Thymus (tissue), 11 donors: ENCODE measurements around the gene KRT75. TPM values are rescaled to one million over a fixed set of nuclear protein-coding genes. Genes with fewer than 3 reads are reported as not detected.

Source experiments
- DNase-seq, 9 donors: peaks; one replicate each; pipeline ENCODE4 v3.0.0-alpha.2; 2013; ENCODE audit warnings: low spot score in 9 of 9, low read depth in 6 of 9, missing footprints in 1 of 9
- H3K27ac ChIP-seq, 2 donors: one replicate each; pipeline ENCODE4 v1.5.1; 2013; ENCODE audit warnings: control low read depth in 1 of 2, low read depth in 1 of 2, low read length in 1 of 2, mild to moderate bottlenecking in 1 of 2, moderate library complexity in 1 of 2
- H3K27me3 ChIP-seq, 2 donors: one replicate each; pipeline ENCODE4 v1.5.1; 2013; ENCODE audit warnings: low read length in 1 of 2; ENCODE audit not compliant: control insufficient read depth in 2 of 2, insufficient read depth in 1 of 2
- H3K36me3 ChIP-seq, 2 donors: one replicate each; pipeline ENCODE4 v1.5.1; 2013; ENCODE audit warnings: low read length in 1 of 2, mild to moderate bottlenecking in 1 of 2, moderate library complexity in 1 of 2; ENCODE audit not compliant: control insufficient read depth in 2 of 2, insufficient read depth in 2 of 2
- H3K4me1 ChIP-seq, 2 donors: one replicate each; pipeline ENCODE4 v1.5.1; 2013; ENCODE audit warnings: low read length in 2 of 2; ENCODE audit not compliant: control insufficient read depth in 2 of 2, insufficient read depth in 2 of 2
- H3K4me3 ChIP-seq, 2 donors: one replicate each; pipeline ENCODE4 v1.5.1; 2013; ENCODE audit warnings: low read length in 2 of 2, control low read depth in 1 of 2, mild to moderate bottlenecking in 1 of 2
- H3K9me3 ChIP-seq, 2 donors: one replicate each; pipeline ENCODE4 v1.5.1; 2013; ENCODE audit warnings: low read length in 1 of 2, mild to moderate bottlenecking in 1 of 2; ENCODE audit not compliant: control insufficient read depth in 2 of 2, insufficient read depth in 1 of 2
- WGBS: extraction: QIAGEN DNeasy Blood & Tissue Kit; methylation state at CpG from one replicate; pipeline ENCODE4 v1.1.7; 2013; 5-methylcytosine and 5-hydroxymethylcytosine counted together
- polyA plus RNA-seq: library from polyadenylated mRNA; stranded (reverse); fragments of 200-250 nt; gene quantifications from one replicate; pipeline ENCODE4 v1.2.3, GENCODE V29; 2013
- total RNA-seq: library from RNA; stranded (reverse); fragments of 120-200 nt; gene quantifications from one replicate; pipeline ENCODE4 v1.2.4, GENCODE V29; 2013
- donor health status: healthy.

The KRT75 gene
- total and polyA plus RNA-seq, 2 donors, result 0.14 to 6.8 TPM

DNA sequence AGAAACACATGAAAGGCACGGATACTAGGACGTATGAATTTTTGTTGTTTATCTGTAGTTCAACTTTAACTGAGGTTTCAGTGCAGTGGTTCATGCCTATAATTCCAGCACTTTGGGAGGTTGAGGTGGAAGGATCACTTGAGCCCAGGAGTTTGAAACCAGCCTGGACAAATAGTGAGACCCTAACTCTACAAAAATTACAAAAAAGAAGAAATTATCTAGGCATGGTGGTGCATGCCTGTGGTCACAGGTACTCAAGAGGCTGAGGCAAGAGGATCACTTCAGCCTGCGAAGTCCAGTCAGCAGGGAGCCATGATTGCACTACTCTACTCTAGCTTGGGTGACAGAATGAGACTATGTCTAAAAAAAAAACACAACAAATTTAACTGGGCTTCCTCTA is 9.8 kb upstream of the KRT75 start:
- no peak overlapping the region for H3K27ac ChIP-seq
- 96% methylated on average over 3 of the region's 3 CpGs for WGBS
- H3K9me3 ChIP-seq, result no peaks in the 10 kb centered on the region
- H3K36me3 ChIP-seq, result no peaks in the 10 kb centered on the region
- DNase-seq, result no peak
- H3K4me1 ChIP-seq, result no peaks in the 10 kb centered on the region
- H3K27me3 ChIP-seq, result peaks cover 0 to 4% of the 10 kb centered on the region in 2 donors
- H3K4me3 ChIP-seq, result no peak overlapping the region

DNA sequence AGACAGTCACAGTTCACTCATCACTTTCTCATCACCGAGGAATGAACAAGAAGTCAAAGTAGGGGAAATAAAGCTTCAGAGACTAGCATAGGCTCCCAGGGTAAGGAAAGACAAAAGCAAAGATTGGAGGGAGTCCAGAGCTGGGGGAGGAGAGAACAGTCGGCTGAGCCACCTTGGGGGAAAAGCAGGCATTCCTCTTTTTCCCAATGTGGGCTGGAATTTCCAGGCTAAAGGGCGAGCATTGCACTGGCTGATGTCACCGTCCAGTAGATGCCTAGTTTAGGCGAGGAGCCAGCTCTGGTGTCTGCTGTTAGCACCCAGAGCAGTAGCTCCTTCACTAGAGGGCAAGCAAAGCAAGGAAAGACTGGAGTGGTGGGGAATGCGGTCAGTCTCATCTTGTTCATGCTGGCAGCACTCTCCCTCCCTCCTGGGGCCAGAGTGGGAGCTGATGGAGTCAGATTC is 8.5 kb upstream of the KRT75 start:
- Histone ChIP-seq H3K9me3 (no peaks in the 10 kb centered on the region), H3K27ac (no peak overlapping the region), H3K4me1 (no peaks in the 10 kb centered on the region), H3K27me3 (peaks cover 0 to 5% of the 10 kb centered on the region in 2 donors), H3K36me3 (no peaks in the 10 kb centered on the region), H3K4me3 (no peak overlapping the region)
- DNase-seq, result no peak
- 51% methylated on average over 6 of the region's 6 CpGs for WGBS

DNA sequence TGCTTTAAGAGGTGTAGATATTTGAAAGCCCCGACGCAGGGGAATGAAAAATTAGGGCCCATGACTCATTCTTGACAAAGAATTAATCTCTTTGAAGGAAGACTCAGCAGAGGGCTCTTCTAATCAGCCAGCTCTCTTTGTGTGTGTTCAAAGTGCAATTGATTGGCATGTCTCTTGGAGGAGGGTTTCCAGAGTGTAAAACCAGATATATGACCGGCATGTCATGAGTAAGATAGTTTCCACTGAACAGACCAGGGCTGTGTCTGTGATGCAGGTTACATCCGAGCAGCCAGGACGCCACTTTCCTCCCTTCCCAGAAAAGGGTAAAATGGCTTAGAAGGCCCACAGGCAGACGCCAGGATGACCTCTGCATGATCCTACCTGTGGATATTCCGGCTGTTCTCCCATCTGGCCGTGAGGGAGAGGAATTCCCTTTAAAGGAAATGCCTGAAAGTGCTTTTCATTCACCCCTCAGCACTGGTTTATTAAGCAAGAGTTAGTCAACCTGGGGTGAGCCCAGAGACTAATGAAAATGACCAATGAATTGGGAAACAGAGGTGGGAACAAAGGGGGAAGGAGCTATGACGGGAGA is 7.2 kb upstream of the KRT75 start:
- WGBS, result 78% methylated on average over 9 of the region's 9 CpGs
- Histone ChIP-seq H3K9me3 (no peaks in the 10 kb centered on the region), H3K36me3 (no peaks in the 10 kb centered on the region), H3K27me3 (peaks cover 0 to 6% of the 10 kb centered on the region in 2 donors), H3K4me3 (no peak overlapping the region), H3K4me1 (no peaks in the 10 kb centered on the region), H3K27ac (no peak overlapping the region)
- no peak for DNase-seq

- Histone ChIP-seq H3K36me3 (no peaks in the 10 kb centered on the region), H3K4me1 (no peaks in the 10 kb centered on the region), H3K27me3 (peaks cover 0 to 6% of the 10 kb centered on the region in 2 donors), H3K4me3 (no peak overlapping the region), H3K9me3 (no peaks in the 10 kb centered on the region), H3K27ac (no peak overlapping the region)
- DNase-seq, result no peak
- 94% methylated on average over 5 of the region's 5 CpGs for WGBS
Measured at GRCh38 chr12:52440821-52441319, 6.7 kb upstream of the KRT75 start.

- Histone ChIP-seq H3K36me3 (no peaks in the 10 kb centered on the region), H3K9me3 (no peaks in the 10 kb centered on the region), H3K4me3 (no peak overlapping the region), H3K27ac (no peak overlapping the region), H3K27me3 (peaks cover 0 to 6% of the 10 kb centered on the region in 2 donors), H3K4me1 (no peaks in the 10 kb centered on the region)
- WGBS, result 77% methylated on average over 2 of the region's 2 CpGs
- DNase-seq, result no peak
Measured at GRCh38 chr12:52439845-52440244, 5.7 kb upstream of the KRT75 start.

DNA sequence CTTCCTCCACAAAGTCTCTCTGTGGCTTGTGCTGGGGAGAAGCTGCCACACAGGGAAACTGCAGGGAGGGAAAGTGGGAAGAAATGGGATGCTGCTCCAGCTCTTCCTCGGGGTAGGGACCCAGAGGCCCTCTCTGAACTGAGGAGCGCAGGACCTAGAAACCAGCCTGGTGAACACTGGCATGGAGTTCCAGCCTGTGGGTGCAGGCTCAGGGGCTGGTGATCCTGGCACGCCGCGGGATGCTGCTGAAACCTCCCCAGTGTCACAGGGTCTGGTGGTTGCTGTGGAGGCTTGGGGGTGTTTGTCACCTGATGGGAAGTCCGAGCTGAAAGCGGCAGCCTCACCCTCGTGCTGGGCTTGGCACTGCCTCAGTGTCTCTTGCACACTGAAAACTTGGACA is 5.2 kb upstream of the KRT75 start:
- Histone ChIP-seq H3K27me3 (peaks cover 0 to 6% of the 10 kb centered on the region in 2 donors), H3K36me3 (no peaks in the 10 kb centered on the region), H3K9me3 (no peaks in the 10 kb centered on the region), H3K4me1 (no peaks in the 10 kb centered on the region), H3K4me3 (no peak overlapping the region), H3K27ac (no peak overlapping the region)
- WGBS, result 85% methylated on average over 8 of the region's 8 CpGs
- DNase-seq, result no peak

DNA sequence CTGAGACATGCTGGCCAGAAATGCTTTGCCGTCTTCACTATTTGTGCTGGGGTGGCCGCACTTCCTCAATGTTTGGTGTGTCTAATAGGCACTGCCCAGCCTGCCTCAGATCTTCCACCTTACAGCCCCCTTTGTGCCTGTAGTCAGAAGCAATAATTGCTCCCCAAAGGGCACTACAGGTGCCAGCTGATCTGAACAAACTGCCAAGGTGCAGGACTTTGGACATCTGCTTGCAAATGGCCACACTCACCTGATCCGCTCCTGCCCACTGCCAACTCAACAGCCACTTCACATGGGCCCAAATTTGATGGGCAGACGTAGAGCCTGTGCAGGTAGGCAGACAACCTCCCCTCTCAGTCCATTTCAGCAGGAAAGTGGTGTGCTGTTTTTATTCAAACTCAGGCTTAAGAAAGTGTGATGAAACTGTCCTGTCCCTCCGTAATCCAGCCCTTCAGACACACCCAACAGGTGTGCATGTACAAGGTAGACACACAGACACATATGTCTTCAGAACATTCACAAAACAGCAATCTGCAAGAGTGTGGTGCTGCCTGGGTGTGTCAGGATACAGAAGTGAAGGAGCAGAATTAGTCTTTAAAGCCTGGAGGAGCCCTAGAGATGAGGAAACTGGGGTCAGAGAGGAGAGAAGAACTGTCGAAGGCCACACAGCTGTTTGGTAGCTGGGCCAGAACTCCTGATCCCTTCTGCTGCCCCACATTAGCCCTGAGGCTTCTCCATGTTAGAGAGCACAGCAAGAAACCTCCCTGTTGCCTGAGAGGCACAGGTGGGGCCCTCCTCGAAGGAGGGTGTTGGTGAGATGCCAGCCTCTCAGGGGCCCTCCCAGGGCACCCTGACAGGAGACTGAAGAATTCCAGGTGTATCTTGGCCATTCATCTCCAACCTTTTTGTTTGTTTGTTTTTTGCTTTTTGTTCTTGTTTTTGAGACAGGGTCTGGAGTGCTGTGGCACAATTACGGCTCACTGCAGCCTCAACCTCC is 4.4 kb upstream of the KRT75 start:
- Histone ChIP-seq H3K4me3 (no peak overlapping the region), H3K27ac (no peak overlapping the region), H3K4me1 (no peaks in the 10 kb centered on the region), H3K9me3 (no peaks in the 10 kb centered on the region), H3K36me3 (no peaks in the 10 kb centered on the region), H3K27me3 (peaks cover 0 to 6% of the 10 kb centered on the region in 2 donors)
- WGBS, result 89% methylated on average over 8 of the region's 8 CpGs
- DNase-seq, result no peak

DNA sequence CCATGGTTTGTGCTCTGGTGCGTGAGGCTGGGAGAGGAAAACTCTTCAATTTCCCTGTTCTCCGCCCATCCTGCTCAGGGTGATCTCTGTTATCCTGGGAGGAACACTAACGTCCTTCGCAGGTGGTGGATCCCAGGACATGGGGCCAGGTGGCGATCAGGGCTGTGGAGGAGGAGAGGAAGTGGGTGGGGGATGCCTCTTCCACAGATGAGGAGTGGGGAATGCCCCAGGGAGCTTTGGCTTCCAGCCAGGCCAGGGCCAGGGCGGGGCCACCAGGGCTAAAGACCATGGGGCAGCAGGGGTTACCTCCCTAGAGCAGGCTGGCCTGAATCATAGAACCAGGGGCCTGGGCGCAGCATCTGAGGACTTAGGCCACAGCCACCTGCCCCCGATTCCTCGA is 3.3 kb upstream of the KRT75 start:
- H3K36me3 ChIP-seq, result no peaks in the 10 kb centered on the region

More for the DNA sequence above, 3.3 kb upstream of the KRT75 start:
- Histone ChIP-seq H3K4me1 (no peaks in the 10 kb centered on the region), H3K4me3 (no peak overlapping the region), H3K9me3 (no peaks in the 10 kb centered on the region), H3K27ac (no peak overlapping the region), H3K27me3 (peaks cover 0 to 2% of the 10 kb centered on the region in 2 donors)
- no peak for DNase-seq
- 82% methylated on average over 9 of the region's 9 CpGs for WGBS
